Measurements from ENCODE around the gene CYP3A7. TPM values are rescaled to one million over a fixed set of nuclear protein-coding genes. Genes with fewer than 3 reads are reported as not detected.
"Not testable (repeated sequence)": the region's sequence is repeated elsewhere in the genome, so short reads cannot be mapped to it uniquely, and the experiment has no call there.

Gene CYP3A7
- total and polyA plus RNA-seq, 5 donors from 2014 or later = not detected

DNA sequence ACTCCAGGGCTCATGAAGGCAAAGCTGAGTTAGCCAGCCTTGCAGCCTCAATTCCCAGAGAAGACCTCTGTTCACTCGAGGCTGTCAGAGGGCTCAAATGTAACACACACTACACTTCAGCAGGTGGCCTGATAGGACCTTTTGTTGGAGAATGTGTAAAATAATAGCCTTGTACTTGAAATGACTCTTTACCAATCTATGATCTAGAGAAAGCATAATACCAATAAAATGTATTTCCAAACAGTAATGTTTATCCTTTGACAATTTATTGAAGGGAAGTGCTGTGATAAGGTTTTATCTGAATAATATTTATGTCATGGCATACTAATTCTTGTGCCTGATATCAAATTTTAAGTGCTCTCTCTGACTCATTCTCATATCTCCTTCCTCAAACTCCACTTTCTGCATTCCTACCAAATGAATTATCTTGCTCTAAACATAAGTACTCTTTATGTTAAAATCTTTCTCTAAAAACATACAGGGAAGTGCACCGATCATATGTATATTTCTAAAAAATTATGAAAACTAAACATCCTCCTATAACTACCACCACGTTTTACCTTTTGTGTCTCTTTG is 20.9 kb downstream of the CYP3A7 start:
- no peaks in the 10 kb centered on the region for H3K9me3 ChIP-seq (ENCODE audit: control insufficient read depth in 2 of 2, low read length in 2 of 2)
- H3K4me1 ChIP-seq (ENCODE audit: control insufficient read depth, insufficient read depth, low read length, poor library complexity, severe bottlenecking) = no peaks in the 10 kb centered on the region
- ATAC-seq (ENCODE audit: low read depth in 2 of 2) = no peak
- H3K27ac ChIP-seq (ENCODE audit: insufficient read depth, low read length, poor library complexity, severe bottlenecking) = no peak overlapping the region
- H3K27me3 ChIP-seq (ENCODE audit: control insufficient read depth, insufficient read depth, low read length) = no peaks in the 10 kb centered on the region
- Mint-ChIP-seq H3K27me3 (no peaks in the 10 kb centered on the region), H3K4me3 (no peak overlapping the region), H3K4me1 (no peaks in the 10 kb centered on the region), H3K27ac (no peak overlapping the region), H3K9me3 (peaks cover 0 to 8% (median 0%) of the 10 kb centered on the region in 7 donors), H3K36me3 (peaks cover 24% of the 10 kb centered on the region)
- no peaks in the 10 kb centered on the region for H3K36me3 ChIP-seq (ENCODE audit: control insufficient read depth, insufficient read depth, low read length)
- DNase-seq = no peak
- no peak overlapping the region for H3K4me3 ChIP-seq (ENCODE audit: low read depth, low read length)

- no peaks in the 10 kb centered on the region for H3K9me3 ChIP-seq (ENCODE audit: control insufficient read depth in 2 of 2, low read length in 2 of 2)
- no peak overlapping the region for H3K27ac ChIP-seq (ENCODE audit: insufficient read depth, low read length, poor library complexity, severe bottlenecking)
- peaks cover 34% of the 10 kb centered on the region for H3K36me3 Mint-ChIP-seq
These were observed 25.0 kb downstream of the CYP3A7 start for GRCh38 chr7:99709838-99710578.

GRCh38 chr7:99709260-99709659 is 25.7 kb downstream of the CYP3A7 start:
- no peak for ATAC-seq (ENCODE audit: low read depth in 2 of 2)
- Histone ChIP-seq H3K27me3 (ENCODE audit: control insufficient read depth, insufficient read depth, low read length) (no peaks in the 10 kb centered on the region), H3K9me3 (ENCODE audit: control insufficient read depth in 2 of 2, low read length in 2 of 2) (no peaks in the 10 kb centered on the region), H3K36me3 (ENCODE audit: control insufficient read depth, insufficient read depth, low read length) (no peaks in the 10 kb centered on the region), H3K27ac (ENCODE audit: insufficient read depth, low read length, poor library complexity, severe bottlenecking) (no peak overlapping the region), H3K4me3 (ENCODE audit: low read depth, low read length) (no peak overlapping the region), H3K4me1 (ENCODE audit: control insufficient read depth, insufficient read depth, low read length, poor library complexity, severe bottlenecking) (no peaks in the 10 kb centered on the region)
- H3K27me3 Mint-ChIP-seq = no peaks in the 10 kb centered on the region
- peaks cover 31% of the 10 kb centered on the region for H3K36me3 Mint-ChIP-seq
- no peaks in the 10 kb centered on the region for H3K4me1 Mint-ChIP-seq
- DNase-seq = no peak
- no peak overlapping the region for H3K4me3 Mint-ChIP-seq
- H3K9me3 Mint-ChIP-seq = peaks cover 0 to 3% (median 0%) of the 10 kb centered on the region in 7 donors
- H3K27ac Mint-ChIP-seq = no peak overlapping the region

More at GRCh38 chr7:99709838-99710578, 25.0 kb downstream of the CYP3A7 start:
- Mint-ChIP-seq H3K27me3 (no peaks in the 10 kb centered on the region), H3K4me1 (no peaks in the 10 kb centered on the region), H3K4me3 (no peak overlapping the region), H3K9me3 (peaks cover 0 to 4% (median 1%) of the 10 kb centered on the region in 7 donors), H3K27ac (no peak overlapping the region)
- no peak for ATAC-seq (ENCODE audit: low read depth in 2 of 2)
- DNase-seq = no peak
- H3K36me3 ChIP-seq (ENCODE audit: control insufficient read depth, insufficient read depth, low read length) = no peaks in the 10 kb centered on the region
- H3K4me1 ChIP-seq (ENCODE audit: control insufficient read depth, insufficient read depth, low read length, poor library complexity, severe bottlenecking) = no peaks in the 10 kb centered on the region
- H3K27me3 ChIP-seq (ENCODE audit: control insufficient read depth, insufficient read depth, low read length) = no peaks in the 10 kb centered on the region
- no peak overlapping the region for H3K4me3 ChIP-seq (ENCODE audit: low read depth, low read length)

DNA sequence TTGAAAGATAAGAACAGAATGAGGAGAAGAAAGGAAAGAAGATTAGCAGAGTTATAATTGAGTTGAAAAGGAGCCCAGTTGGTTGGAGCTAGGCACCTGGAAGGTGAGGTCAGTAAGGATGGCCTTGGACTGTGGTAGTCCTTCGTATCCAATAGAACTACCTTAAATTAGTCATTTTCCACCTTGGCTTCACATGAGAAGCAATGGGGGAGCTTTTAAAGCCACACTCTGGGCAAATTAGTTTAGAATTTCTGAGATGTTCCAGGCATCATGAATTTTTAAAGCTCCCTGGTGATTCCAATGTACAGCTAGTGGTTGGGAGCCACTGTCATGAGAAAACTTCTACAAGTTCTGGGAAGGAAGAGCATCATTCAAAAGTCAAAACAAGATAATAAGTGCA is 27.9 kb downstream of the CYP3A7 start:
- Mint-ChIP-seq H3K27me3 (no peaks in the 10 kb centered on the region), H3K9me3 (peaks cover 0 to 4% (median 0%) of the 10 kb centered on the region in 7 donors), H3K4me1 (no peaks in the 10 kb centered on the region), H3K36me3 (peaks cover 28% of the 10 kb centered on the region), H3K4me3 (no peak overlapping the region), H3K27ac (no peak overlapping the region)
- no peak overlapping the region for H3K27ac ChIP-seq (ENCODE audit: insufficient read depth, low read length, poor library complexity, severe bottlenecking)
- H3K4me1 ChIP-seq (ENCODE audit: control insufficient read depth, insufficient read depth, low read length, poor library complexity, severe bottlenecking) = no peaks in the 10 kb centered on the region
- no peaks in the 10 kb centered on the region for H3K27me3 ChIP-seq (ENCODE audit: control insufficient read depth, insufficient read depth, low read length)
- H3K4me3 ChIP-seq (ENCODE audit: low read depth, low read length) = no peak overlapping the region
- no peak for DNase-seq
- no peaks in the 10 kb centered on the region for H3K36me3 ChIP-seq (ENCODE audit: control insufficient read depth, insufficient read depth, low read length)
- no peak for ATAC-seq (ENCODE audit: low read depth in 2 of 2)
- no peaks in the 10 kb centered on the region for H3K9me3 ChIP-seq (ENCODE audit: control insufficient read depth in 2 of 2, low read length in 2 of 2)

DNA sequence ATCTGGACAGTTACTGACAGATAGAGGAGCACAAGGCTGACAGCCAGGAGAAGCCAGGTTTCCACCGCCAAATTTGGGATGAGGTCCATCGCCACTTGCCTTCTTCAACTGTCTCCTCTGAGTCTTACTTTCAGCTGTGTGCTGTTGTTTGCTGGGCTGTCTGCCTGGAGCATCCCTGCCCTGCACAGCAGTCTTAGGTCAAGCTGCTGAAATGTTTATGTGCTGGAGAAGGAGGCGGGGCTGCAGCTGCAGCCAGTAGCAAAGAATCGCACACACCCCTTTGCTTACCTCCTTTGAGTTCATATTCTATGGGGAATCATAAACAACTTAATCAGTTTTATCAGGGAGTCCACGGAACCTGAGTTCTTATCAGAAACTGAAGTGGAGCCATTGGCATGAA is 35.0 kb downstream of the CYP3A7 start:
- Mint-ChIP-seq H3K27ac (no peak overlapping the region), H3K36me3 (peaks cover 6% of the 10 kb centered on the region), H3K4me1 (no peaks in the 10 kb centered on the region), H3K27me3 (peaks cover 4% of the 10 kb centered on the region), H3K9me3 (peaks cover 0 to 4% (median 0%) of the 10 kb centered on the region in 7 donors), H3K4me3 (no peak overlapping the region)
- H3K4me3 ChIP-seq (ENCODE audit: low read depth, low read length) = no peak overlapping the region
- no peaks in the 10 kb centered on the region for H3K4me1 ChIP-seq (ENCODE audit: control insufficient read depth, insufficient read depth, low read length, poor library complexity, severe bottlenecking)
- DNase-seq (no peak), ATAC-seq (ENCODE audit: low read depth in 2 of 2) (no peak)
- no peaks in the 10 kb centered on the region for H3K9me3 ChIP-seq (ENCODE audit: control insufficient read depth in 2 of 2, low read length in 2 of 2)
- no peak overlapping the region for H3K27ac ChIP-seq (ENCODE audit: insufficient read depth, low read length, poor library complexity, severe bottlenecking)
- no peaks in the 10 kb centered on the region for H3K27me3 ChIP-seq (ENCODE audit: control insufficient read depth, insufficient read depth, low read length)
- no peaks in the 10 kb centered on the region for H3K36me3 ChIP-seq (ENCODE audit: control insufficient read depth, insufficient read depth, low read length)

GRCh38 chr7:99698867-99699730 is 35.9 kb downstream of the CYP3A7 start:
- H3K27me3 ChIP-seq (ENCODE audit: control insufficient read depth, insufficient read depth, low read length); DNase-seq; H3K9me3 ChIP-seq (ENCODE audit: control insufficient read depth in 2 of 2, low read length in 2 of 2); H3K9me3 Mint-ChIP-seq; ATAC-seq (ENCODE audit: low read depth in 2 of 2); H3K27me3 Mint-ChIP-seq; H3K36me3 ChIP-seq (ENCODE audit: control insufficient read depth, insufficient read depth, low read length); H3K27ac ChIP-seq (ENCODE audit: insufficient read depth, low read length, poor library complexity, severe bottlenecking); H3K4me1 ChIP-seq (ENCODE audit: control insufficient read depth, insufficient read depth, low read length, poor library complexity, severe bottlenecking); H3K4me3 Mint-ChIP-seq; H3K36me3 Mint-ChIP-seq; H3K4me3 ChIP-seq (ENCODE audit: low read depth, low read length); H3K4me1 Mint-ChIP-seq; H3K27ac Mint-ChIP-seq: not testable (repeated sequence)

- Histone ChIP-seq H3K27ac (ENCODE audit: insufficient read depth, low read length, poor library complexity, severe bottlenecking) (no peak overlapping the region), H3K27me3 (ENCODE audit: control insufficient read depth, insufficient read depth, low read length) (no peaks in the 10 kb centered on the region), H3K4me3 (ENCODE audit: low read depth, low read length) (no peak overlapping the region), H3K36me3 (ENCODE audit: control insufficient read depth, insufficient read depth, low read length) (no peaks in the 10 kb centered on the region), H3K4me1 (ENCODE audit: control insufficient read depth, insufficient read depth, low read length, poor library complexity, severe bottlenecking) (no peaks in the 10 kb centered on the region), H3K9me3 (ENCODE audit: control insufficient read depth in 2 of 2, low read length in 2 of 2) (peaks cover 0 to 1% of the 10 kb centered on the region in 2 experiments)
- Mint-ChIP-seq H3K4me3 (no peak overlapping the region), H3K9me3 (peaks cover 0 to 12% (median 4%) of the 10 kb centered on the region in 7 donors), H3K27ac (no peak overlapping the region), H3K27me3 (peaks cover 8% of the 10 kb centered on the region), H3K4me1 (peaks cover 0 to 5% (median 0%) of the 10 kb centered on the region in 4 donors), H3K36me3 (peaks cover 4% of the 10 kb centered on the region)
- DNase-seq = no peak
- ATAC-seq (ENCODE audit: low read depth in 2 of 2) = no peak
These were observed 40.1 kb downstream of the CYP3A7 start for GRCh38 chr7:99694912-99695304.
